Measurements from ENCODE around the gene PIK3R4.

Gene PIK3R4

DNA sequence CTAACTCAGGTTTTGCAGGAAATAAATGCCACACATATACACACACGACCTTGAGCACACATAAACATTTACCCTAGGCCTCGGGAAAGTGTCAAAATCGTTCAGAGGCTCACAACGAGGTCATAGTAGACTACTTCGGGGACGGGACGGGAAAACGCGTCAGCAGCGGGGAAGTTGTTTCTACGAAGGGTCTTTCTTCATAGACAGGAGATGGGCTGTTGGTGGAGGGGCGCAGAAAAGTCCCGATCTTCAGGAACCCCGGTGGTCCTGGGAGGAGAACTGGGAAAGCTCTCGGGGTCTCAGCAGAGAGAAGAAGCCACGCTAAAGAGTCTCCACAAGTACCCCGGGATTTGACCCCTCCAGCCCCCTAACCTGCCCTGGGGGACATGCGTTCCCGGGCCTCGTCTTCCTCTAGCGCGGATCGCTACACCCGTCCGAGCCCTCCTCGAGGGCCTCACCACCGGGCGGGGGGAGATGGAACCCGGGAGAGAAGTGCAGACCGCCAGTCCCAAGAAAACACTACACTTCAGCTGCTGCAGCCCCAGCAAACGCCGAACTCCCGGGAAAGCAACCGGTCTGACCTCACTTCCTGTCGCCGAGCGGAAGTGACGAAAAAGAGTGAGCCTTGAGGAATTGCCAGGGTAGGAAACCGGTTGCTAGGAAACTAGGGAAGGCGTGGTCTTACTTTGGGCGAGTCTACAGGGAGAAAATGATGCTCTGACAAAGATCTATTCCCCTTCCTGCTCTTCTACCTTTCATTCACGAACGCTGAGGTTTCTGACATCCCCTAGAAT, at the start of gene PIK3R4:
PIK3R4 (minus strand) TSS at position 584 of the 794 bp plus-strand sequence. CDS start 1,611 bp downstream, outside the sequence.
- H3K9me3 Mint-ChIP-seq (ENCODE audit: low read depth): no peaks in the 10 kb centered on the region
- peaks cover 51% of the 10 kb centered on the region for H3K4me1 Mint-ChIP-seq (ENCODE audit: low read depth)

DNA sequence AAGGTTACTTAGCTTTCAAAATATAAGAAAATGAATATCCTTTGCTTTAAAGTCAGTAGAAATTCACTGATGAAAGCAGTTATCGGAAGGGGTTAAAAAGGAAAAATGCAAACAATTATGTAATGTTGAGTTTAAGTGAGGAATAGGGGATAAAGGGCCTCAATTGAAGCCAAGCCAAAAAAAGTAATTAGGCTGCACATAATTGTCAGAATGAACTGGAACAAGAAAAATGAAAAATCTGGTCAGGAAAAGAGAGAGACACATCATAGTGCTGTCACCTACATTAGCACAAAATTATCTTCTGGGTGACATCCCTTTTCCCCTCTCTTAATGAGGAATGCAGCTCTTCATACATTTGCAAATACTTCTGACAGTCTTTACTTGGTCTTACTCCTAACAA, 48.8 kb upstream of the PIK3R4 start:
- Mint-ChIP-seq H3K27ac (no peak overlapping the region), H3K36me3 (no peaks in the 10 kb centered on the region), H3K27me3 (peaks cover 7% of the 10 kb centered on the region), H3K9me3 (ENCODE audit: low read depth) (no peaks in the 10 kb centered on the region), H3K4me1 (ENCODE audit: low read depth) (no peaks in the 10 kb centered on the region), H3K4me3 (no peak overlapping the region)

More for the DNA sequence above, at the start of gene PIK3R4:
- peak within 1 kb of the TSS; percentile 95 for H3K4me3 Mint-ChIP-seq
- no peaks in the 10 kb centered on the region for H3K27me3 Mint-ChIP-seq
- peak within 1 kb of the TSS; percentile 94 for H3K27ac Mint-ChIP-seq
- H3K36me3 Mint-ChIP-seq: peaks cover 10% of the 10 kb centered on the region

DNA sequence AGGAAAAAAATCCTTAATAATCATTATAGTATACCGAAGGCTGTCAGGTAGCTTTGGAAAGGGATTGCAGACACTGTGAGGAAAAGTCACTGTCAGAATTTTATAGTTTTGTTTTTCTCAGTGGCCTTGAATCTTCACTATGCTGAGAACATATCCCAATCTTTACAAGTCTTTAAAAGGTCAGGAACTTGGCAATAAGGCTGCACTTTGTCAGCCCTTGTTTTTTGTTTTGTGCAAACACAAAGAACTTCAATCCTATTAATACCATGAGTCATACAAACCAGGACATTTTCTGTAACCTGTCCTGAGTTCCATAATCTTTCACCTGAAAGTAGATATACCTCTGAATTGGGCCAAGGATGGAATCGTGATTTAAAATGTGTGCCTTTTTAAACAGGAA, 45.6 kb upstream of the PIK3R4 start:
- Mint-ChIP-seq H3K4me3 (no peak overlapping the region), H3K9me3 (ENCODE audit: low read depth) (no peaks in the 10 kb centered on the region), H3K27ac (no peak overlapping the region), H3K27me3 (peaks cover 3% of the 10 kb centered on the region), H3K4me1 (ENCODE audit: low read depth) (no peaks in the 10 kb centered on the region), H3K36me3 (no peaks in the 10 kb centered on the region)

DNA sequence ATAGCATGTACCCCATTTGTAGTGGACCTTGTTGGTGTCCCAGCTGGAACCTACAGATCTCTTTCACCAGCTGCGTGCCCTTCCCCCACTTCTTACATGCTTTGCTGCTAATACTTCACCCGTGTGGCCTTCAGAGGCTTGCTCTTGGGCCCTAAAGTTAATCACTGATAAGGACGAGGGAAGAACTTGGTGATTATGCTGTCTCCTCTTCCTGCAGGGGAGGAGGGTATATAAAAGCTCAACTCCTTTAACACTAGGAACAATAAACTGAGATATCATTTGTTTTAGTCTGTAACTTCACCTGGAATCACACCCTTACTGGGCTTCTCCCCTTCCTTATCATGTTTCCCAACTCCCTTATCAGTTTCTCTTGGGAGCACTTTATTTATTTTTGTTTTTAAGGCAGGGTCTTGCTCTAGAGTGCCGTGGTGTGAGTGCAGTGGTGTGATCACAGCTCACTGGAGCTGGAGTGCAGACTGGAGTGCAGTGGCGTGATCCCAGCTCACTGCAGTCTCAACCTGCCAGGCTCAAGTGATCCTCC, 43.2 kb upstream of the PIK3R4 start:
- H3K9me3 Mint-ChIP-seq (ENCODE audit: low read depth): no peaks in the 10 kb centered on the region
- H3K36me3 Mint-ChIP-seq: no peaks in the 10 kb centered on the region
- peaks cover 3% of the 10 kb centered on the region for H3K27me3 Mint-ChIP-seq
- no peak overlapping the region for H3K4me3 Mint-ChIP-seq
- H3K4me1 Mint-ChIP-seq (ENCODE audit: low read depth): no peaks in the 10 kb centered on the region
- H3K27ac Mint-ChIP-seq: no peak overlapping the region

DNA sequence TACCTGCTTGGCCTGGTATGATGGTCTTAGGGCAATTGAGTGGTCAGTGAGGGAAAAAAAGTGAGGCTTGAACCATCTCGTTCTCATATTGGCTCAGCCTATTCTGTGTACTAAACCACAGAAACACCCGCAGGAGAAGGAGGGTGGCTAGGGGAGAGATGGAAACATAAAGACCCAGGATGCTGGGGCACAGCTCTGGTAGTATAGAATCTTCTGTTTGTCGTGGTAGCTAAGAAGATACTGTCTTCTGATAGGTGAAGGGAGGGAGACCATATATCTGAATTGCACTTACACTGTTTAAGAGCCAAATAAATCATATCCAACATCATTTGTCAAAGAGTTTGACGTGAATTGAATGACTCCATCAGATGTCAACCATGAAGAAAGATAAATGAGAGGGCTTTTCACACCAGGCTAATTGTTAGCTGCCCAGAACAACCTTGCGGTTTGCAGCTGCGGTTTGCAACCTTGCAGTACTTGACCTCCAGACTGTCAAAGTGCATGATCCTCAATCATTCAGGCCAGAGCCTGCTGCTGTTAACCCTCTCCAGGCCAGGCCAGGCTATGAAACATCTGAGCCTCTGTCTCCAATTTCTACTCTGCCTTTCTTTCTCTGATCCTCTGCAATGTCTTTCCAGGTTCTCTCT, 40.9 kb upstream of the PIK3R4 start:
- H3K4me1 Mint-ChIP-seq (ENCODE audit: low read depth): no peaks in the 10 kb centered on the region

DNA sequence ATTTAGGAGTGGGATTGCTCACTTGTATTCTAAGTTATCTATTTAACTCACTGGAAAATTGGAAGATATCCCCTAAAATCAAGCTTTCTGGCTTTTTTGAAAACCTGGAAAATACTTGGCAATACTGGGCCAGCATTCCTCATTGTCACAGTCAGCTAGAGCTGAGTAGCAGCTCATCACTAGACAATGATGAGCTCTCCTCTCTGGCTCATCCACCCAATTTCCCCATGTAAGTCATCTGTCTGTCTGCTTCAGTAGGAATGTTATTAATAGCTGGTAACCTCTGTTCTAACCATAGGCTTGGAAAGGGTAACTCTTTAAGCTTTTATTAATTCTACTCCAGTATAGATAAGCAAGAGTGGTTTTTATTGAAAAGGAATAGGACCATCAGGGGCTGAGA, 39.7 kb upstream of the PIK3R4 start:
- no peaks in the 10 kb centered on the region for H3K4me1 Mint-ChIP-seq (ENCODE audit: low read depth)
- H3K27me3 Mint-ChIP-seq: no peaks in the 10 kb centered on the region
- no peak overlapping the region for H3K4me3 Mint-ChIP-seq
- H3K36me3 Mint-ChIP-seq: no peaks in the 10 kb centered on the region
- no peaks in the 10 kb centered on the region for H3K9me3 Mint-ChIP-seq (ENCODE audit: low read depth)
- no peak overlapping the region for H3K27ac Mint-ChIP-seq

More for the DNA sequence above, 40.9 kb upstream of the PIK3R4 start:
- no peak overlapping the region for H3K27ac Mint-ChIP-seq
- H3K9me3 Mint-ChIP-seq (ENCODE audit: low read depth): no peaks in the 10 kb centered on the region
- no peak overlapping the region for H3K4me3 Mint-ChIP-seq
- H3K27me3 Mint-ChIP-seq: no peaks in the 10 kb centered on the region
- no peaks in the 10 kb centered on the region for H3K36me3 Mint-ChIP-seq

DNA sequence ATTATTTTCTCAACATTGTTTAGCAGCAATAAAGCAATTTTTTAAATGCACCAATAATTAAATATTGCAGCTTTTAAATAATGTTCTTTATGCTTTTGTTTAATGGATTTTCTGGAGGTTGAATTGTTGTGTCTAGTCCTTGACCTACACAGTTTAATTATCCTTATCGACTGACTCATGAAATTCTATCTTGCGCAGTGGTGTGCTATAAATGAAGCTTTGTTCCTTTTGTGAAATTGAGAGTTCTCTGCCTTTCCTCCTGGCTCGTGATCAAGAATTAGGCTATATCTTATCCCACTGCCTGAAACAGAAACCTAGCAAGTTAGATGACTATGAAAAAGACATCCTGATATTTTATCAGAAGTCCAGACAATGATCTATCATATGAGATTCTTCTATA, 37.0 kb upstream of the PIK3R4 start:
- Mint-ChIP-seq H3K4me1 (ENCODE audit: low read depth) (no peaks in the 10 kb centered on the region), H3K27ac (no peak overlapping the region), H3K36me3 (no peaks in the 10 kb centered on the region), H3K27me3 (no peaks in the 10 kb centered on the region), H3K4me3 (no peak overlapping the region), H3K9me3 (ENCODE audit: low read depth) (no peaks in the 10 kb centered on the region)

DNA sequence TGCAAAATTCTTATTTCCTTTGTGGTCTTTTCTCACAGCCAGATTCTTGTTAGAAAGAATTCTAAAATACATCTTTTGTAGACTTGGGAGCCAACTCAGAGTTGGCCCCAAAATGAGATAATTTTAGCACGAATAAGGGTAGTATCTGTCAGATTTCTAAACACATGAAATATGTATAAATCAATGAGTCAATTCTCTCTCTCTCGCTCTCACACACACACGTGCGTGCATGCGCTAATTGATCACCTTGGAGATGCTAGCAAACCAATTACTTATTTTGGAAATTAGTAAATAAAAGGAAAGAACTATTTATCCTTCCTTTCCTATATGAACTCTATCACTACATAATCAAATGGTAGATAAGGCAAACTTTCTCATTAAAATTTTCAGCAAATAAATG, 32.9 kb upstream of the PIK3R4 start:
- H3K27me3 Mint-ChIP-seq: peaks cover 4% of the 10 kb centered on the region
- no peak overlapping the region for H3K27ac Mint-ChIP-seq
- H3K36me3 Mint-ChIP-seq: no peaks in the 10 kb centered on the region

DNA sequence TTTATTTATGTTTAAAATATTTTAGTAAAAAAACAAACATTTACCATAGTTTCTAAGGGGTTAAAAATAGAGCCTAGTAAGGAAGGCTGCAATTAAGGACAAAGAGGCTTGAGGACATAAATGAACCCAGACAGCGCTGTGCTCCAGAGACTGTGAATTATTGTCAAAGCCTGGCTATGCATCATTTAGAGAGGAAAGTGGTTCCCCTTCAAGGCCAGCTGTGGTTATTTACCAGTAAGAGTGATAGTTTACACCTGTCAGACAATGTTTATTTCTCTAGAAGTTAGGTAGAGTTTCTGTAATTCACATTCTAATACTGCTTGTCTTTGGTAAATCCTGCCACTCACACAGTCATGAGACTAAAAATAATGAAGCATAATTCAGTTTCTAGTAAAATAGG, 32.4 kb upstream of the PIK3R4 start:
- Mint-ChIP-seq H3K4me1 (ENCODE audit: low read depth) (no peaks in the 10 kb centered on the region), H3K36me3 (no peaks in the 10 kb centered on the region), H3K27me3 (peaks cover 4% of the 10 kb centered on the region), H3K9me3 (ENCODE audit: low read depth) (no peaks in the 10 kb centered on the region), H3K27ac (no peak overlapping the region), H3K4me3 (no peak overlapping the region)

More for the DNA sequence above, 32.9 kb upstream of the PIK3R4 start:
- no peaks in the 10 kb centered on the region for H3K4me1 Mint-ChIP-seq (ENCODE audit: low read depth)
- H3K9me3 Mint-ChIP-seq (ENCODE audit: low read depth): no peaks in the 10 kb centered on the region
- H3K4me3 Mint-ChIP-seq: no peak overlapping the region

DNA sequence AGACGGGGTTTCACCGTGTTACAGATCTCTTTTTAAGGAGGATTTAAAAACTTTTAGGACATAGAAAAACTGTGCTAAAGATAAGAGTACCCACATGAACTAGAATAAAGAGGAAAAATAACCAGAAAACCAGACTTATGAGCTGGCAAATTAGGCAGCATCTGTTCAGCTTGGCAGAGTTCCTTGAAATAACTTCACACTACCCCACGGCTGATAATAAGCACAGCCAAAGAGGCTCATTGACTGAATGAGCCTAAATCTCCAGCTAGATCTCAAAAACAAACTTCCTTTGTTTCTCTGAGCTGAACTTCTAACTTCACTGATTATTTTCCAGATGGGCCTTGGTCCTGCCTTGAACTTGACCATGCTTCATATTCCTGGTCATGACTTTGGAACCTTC, 26.7 kb upstream of the PIK3R4 start:
- Mint-ChIP-seq H3K4me1 (ENCODE audit: low read depth) (no peaks in the 10 kb centered on the region), H3K4me3 (no peak overlapping the region), H3K27ac (no peak overlapping the region), H3K9me3 (ENCODE audit: low read depth) (no peaks in the 10 kb centered on the region), H3K27me3 (peaks cover 6% of the 10 kb centered on the region), H3K36me3 (no peaks in the 10 kb centered on the region)

DNA sequence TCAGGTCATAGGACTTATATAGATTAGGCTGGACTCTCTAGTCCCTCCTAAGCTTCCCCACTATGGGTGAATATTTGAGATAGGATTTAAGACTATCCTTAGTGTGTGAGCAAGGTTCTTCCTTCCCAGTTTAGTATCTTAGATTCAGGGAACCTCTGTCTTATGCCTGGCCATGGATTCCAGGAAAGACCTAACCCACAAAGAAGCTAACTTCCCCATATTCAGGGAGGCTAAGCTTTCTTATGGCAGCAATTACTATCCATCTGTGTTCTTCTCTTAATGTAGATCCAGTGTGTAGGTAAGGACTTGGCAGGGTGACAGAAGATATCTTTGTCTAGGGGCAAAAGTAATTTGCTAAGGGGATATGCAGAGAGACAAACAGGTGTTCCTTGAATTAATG, 25.5 kb upstream of the PIK3R4 start:
- H3K4me3 Mint-ChIP-seq: no peak overlapping the region
- H3K4me1 Mint-ChIP-seq (ENCODE audit: low read depth): no peaks in the 10 kb centered on the region

DNA sequence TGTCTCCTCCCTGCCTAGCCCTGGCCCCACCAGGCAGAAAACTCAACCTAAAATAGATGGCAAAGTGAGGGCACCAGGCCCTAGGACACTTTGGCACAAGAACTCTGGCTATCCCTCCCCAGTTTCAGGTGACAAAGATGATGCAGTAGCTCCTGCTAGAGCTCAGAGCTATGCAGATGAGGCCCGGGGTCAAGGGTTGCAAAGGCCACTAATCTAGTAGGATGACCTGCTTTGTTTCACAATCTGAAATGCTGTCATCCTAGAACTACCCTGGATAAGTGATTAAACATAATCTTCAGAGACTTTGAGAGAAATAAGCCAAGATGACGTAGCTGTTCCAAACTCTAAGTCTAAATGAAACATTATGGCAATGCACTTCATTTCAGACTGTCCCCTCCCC, 24.0 kb upstream of the PIK3R4 start:
- Mint-ChIP-seq H3K4me1 (ENCODE audit: low read depth) (no peaks in the 10 kb centered on the region), H3K4me3 (no peak overlapping the region), H3K9me3 (ENCODE audit: low read depth) (no peaks in the 10 kb centered on the region), H3K27me3 (peaks cover 6% of the 10 kb centered on the region), H3K36me3 (no peaks in the 10 kb centered on the region), H3K27ac (no peak overlapping the region)

More for the DNA sequence above, 25.5 kb upstream of the PIK3R4 start:
- Mint-ChIP-seq H3K27ac (no peak overlapping the region), H3K36me3 (no peaks in the 10 kb centered on the region), H3K9me3 (ENCODE audit: low read depth) (no peaks in the 10 kb centered on the region), H3K27me3 (peaks cover 7% of the 10 kb centered on the region)

DNA sequence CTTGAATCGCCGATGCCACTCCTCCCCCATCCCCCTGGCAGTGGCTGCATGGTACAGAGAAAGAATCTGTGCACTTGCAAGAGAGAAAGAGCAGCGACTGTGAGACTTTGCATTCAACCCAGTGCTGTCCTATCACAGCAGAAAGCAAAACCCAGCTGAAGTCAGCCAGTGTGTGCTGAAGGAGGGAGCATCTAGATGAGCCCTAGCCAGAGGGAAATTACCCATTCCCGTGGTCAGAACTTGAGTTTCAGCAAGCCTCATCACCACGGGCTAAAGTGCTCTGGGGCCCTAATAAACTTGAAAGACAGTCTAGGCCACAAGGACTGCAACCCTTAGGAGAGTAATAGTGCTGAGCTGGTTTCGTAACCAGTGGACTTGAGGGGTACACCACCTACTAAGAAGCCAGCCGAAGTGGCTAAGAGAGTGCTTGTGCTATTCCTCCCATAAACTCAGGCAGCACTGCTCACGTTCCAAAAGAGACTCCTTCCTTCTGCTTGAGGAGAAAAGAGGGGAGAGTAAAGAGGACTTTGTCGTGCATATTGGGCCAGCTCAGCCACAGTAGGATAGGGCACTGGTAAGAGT, 15.2 kb upstream of the PIK3R4 start:
- no peaks in the 10 kb centered on the region for H3K36me3 Mint-ChIP-seq
- H3K4me3 Mint-ChIP-seq: no peak overlapping the region
- H3K4me1 Mint-ChIP-seq (ENCODE audit: low read depth): no peaks in the 10 kb centered on the region
- H3K27ac Mint-ChIP-seq: no peak overlapping the region
- no peaks in the 10 kb centered on the region for H3K9me3 Mint-ChIP-seq (ENCODE audit: low read depth)
- H3K27me3 Mint-ChIP-seq: peaks cover 11% of the 10 kb centered on the region

DNA sequence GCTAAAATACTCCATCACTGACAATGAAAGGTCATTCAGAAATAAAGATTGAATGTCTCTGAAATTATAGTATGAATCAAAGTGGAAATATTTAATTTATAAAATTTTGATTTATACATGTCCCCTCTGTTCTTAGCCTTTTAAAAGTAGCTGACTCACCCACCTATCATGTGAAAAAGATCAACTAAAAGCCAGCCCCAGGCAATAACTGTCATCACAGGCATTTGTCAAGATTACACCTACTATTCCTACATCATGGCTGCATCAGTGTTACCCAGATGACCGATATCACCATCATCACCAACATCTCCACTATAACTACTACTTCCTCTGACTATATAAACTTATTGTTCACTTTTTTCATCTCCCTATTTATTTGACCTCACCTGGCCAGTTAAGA, 14.3 kb upstream of the PIK3R4 start:
- H3K27me3 Mint-ChIP-seq: peaks cover 11% of the 10 kb centered on the region
- H3K36me3 Mint-ChIP-seq: no peaks in the 10 kb centered on the region
- no peaks in the 10 kb centered on the region for H3K4me1 Mint-ChIP-seq (ENCODE audit: low read depth)
- H3K9me3 Mint-ChIP-seq (ENCODE audit: low read depth): no peaks in the 10 kb centered on the region
- no peak overlapping the region for H3K4me3 Mint-ChIP-seq
- H3K27ac Mint-ChIP-seq: no peak overlapping the region

DNA sequence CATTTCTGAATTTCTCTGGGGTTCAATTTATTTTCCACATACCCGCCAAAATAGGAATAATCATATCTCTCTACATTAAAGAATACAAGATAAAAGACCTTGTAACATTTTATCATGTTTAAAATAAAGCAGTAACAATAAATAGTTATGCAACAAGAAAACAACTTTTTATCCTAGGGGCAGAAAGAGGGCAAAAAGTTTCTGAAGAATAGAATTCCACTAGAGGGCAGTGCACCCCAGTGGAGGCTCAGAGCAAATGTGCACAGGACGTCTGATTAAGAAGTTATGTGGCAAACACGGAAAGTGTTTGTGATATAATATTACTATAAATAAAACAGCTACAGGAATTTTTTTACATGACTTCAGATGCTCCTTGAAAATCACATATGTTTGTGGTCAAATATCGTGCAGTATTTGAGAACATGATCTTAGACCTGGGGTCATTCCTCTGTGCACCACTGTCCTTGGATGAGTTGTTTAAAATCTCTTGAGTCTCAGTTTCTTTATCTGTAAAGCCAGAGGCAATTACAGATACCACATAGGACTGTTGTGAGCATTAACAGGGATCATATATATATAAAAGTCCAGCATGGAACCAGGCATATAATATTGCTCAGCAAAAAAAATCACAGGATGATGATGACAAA, 13.2 kb upstream of the PIK3R4 start:
- Mint-ChIP-seq H3K9me3 (ENCODE audit: low read depth) (no peaks in the 10 kb centered on the region), H3K27me3 (peaks cover 7% of the 10 kb centered on the region), H3K36me3 (no peaks in the 10 kb centered on the region), H3K27ac (no peak overlapping the region), H3K4me3 (no peak overlapping the region), H3K4me1 (ENCODE audit: low read depth) (no peaks in the 10 kb centered on the region)

Measured in activated naive CD8-positive, alpha-beta T cell (primary cell).